DLD1 (cell line): ENCODE data around the gene NUTM2F.
"Not testable (repeated sequence)": the region's sequence is repeated elsewhere in the genome, so short reads cannot be mapped to it uniquely, and the experiment has no call there.

Source experiments
- in situ Hi-C: cut with HindIII; loops from 2 replicates; pipeline ENCODE4 v1.10.0; 2017; ENCODE audit warnings: low sequenced_read_pairs

Gene NUTM2F, protein sequence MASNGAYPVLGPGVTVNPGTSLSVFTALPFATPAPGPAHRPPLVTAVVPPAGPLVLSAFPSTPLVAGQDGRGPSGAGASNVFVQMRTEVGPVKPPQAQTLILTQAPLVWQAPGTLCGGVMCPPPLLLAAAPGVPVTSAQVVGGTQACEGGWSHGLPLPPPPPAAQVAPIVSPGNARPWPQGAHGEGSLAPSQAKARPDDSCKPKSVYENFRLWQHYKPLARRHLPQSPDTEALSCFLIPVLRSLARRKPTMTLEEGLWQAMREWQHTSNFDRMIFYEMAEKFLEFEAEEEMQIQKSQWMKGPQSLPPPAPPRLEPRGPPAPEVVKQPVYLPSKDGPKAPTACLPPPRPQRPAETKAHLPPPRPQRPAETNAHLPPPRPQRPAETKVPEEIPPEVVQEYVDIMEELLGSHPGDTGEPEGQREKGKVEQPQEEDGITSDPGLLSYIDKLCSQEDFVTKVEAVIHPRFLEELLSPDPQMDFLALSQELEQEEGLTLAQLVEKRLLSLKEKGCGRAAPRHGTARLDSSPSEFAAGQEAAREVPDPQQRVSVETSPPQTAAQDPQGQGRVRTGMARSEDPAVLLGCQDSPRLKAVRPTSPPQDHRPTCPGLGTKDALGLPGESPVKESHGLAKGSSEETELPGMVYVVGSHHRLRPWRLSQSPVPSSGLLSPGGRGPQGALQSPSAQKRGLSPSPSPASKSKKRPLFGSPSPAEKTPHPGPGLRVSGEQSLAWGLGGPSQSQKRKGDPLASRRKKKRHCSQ

GRCh38 chr9:94328544-94328943 is at the start of gene NUTM2F:
NUTM2F (minus strand) TSS chr9:94328644; CDS start chr9:94328623, 21 bp downstream.
- in situ Hi-C loops, result not testable (repeated sequence)

DNA sequence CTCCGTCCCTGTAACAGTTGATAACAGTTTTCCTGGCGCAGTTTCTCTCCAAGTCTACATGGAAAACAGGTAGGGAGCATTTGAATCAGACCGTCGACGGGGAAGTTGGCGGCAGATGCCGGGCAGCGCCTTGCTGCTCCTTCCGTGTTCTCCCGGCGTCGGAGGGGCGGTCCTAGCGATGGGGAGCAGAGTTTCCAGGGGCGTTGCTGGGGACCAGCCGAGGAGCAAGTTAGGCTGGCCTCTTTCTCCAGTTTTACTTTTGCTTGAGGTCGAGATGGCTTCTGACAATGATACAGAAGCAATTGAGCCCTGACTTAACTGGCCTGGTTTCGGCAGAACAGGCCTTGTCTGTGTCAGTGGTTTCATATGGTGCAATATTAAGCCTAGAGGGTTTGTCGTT is 46.8 kb upstream of the NUTM2F start:
- in situ Hi-C loops, result not testable (repeated sequence)

GRCh38 chr9:94374176-94375056 is 46.0 kb upstream of the NUTM2F start:
- in situ Hi-C loops, result not testable (repeated sequence)

- in situ Hi-C loops, result not testable (repeated sequence)
These were observed 45.3 kb upstream of the NUTM2F start for GRCh38 chr9:94373779-94374175.

DNA sequence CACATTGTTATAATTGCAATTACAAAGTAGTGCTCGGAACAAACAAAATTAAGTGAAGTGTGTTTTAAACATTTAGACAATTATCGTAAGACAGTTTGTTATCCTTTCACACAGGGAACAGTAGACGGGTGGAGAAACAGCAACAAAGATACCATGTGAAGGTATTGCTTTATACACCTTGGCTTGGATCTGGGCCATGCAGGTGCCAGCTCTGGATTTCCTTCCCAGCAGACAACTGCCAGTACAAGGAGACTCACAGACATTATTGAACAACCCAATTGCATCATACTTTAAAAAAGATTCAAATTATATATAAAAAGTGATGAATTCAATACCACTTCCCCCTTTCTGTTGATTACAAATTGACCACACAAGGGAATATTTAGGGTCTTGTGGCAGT is 41.8 kb upstream of the NUTM2F start:
- in situ Hi-C loops, result not testable (repeated sequence)

GRCh38 chr9:94364093-94364614 is 35.7 kb upstream of the NUTM2F start:
- in situ Hi-C loops, result not testable (repeated sequence)

DNA sequence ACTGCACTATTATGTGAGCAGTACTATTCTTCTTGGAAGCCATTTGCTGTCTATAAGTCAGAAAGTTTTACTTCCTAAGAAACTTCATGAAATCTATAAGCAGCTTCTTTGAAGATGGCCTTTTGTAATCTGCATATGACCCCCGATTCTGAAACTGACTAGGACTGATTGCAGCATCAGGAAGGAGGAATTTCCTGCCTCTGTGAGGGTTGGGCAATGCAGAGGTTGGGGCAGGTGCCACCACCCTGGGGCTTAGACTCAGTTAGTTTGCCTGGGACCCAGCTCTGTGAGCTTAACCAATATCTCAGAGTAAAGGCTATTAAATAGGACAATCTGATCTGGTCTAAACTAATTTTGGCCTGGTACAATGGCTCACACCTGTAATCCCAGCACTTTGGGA is 28.7 kb upstream of the NUTM2F start:
- in situ Hi-C loops, result not testable (repeated sequence)

DNA sequence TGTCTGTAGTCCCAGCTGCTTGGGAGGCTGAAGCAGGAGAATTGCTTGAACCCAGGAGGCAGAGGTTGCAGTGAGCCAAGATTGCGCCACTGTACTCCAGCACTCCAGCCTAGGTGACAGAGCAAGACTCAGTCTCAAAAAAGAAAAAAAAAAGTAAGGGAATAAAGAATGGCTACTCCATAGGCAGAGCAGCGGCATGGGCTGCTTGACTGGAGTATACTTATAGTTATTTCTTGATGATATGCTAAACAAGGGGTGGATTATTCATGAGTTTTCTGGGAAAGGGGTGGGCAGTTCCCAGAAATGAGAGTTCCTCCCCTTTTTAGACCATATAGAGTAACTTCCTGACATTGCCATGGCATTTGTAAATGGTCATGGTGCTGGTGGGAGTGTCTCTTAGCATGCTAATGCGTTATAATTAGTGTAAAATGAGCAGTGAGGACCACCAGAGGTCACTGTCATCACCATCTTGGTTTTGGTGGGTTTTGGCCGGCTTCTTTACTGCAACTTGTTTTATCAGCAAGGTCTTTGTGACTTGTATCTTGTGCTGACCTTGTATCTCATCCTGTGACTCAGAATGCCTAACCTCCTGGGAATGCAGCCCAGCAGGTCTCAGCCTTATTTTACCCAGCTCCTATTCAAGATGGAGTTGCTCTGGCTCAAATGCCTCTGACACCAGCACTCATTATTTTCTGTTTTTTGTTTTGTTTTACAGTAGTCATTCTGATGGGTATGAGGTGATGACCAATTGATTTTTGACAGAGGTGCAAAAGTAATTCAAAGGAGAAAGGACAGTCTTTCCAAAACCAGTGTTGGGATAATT is 23.7 kb upstream of the NUTM2F start:
- in situ Hi-C loops, result not testable (repeated sequence)

- in situ Hi-C loops, result not testable (repeated sequence)
These were observed 20.3 kb upstream of the NUTM2F start for GRCh38 chr9:94348754-94349153.

DNA sequence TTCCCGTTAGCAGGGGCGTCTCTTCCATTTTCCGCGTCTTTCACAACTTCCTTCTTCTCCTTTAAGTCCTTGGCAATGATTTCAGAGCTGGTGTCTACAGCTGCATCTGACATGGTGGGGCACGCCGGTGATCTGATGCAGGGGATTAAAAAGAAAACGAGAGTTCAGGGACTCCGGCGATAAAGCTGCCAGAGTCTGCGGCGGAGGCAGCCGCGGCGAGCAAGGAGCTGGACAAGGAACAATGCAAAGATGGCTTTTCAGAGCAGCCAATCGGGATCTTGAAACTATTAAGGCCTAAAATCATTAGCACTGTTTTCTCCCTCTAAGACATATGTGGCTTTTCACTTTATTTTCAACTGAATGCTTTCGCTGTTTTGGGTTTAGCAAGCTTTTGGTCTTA is 19.0 kb upstream of the NUTM2F start:
- in situ Hi-C loops, result not testable (repeated sequence)

- in situ Hi-C loops, result not testable (repeated sequence)
These were observed 13.3 kb upstream of the NUTM2F start for GRCh38 chr9:94341703-94342102.

GRCh38 chr9:94340750-94341149 is 12.3 kb upstream of the NUTM2F start:
- in situ Hi-C loops, result not testable (repeated sequence)

GRCh38 chr9:94339657-94340056 is 11.2 kb upstream of the NUTM2F start:
- in situ Hi-C loops, result not testable (repeated sequence)

DNA sequence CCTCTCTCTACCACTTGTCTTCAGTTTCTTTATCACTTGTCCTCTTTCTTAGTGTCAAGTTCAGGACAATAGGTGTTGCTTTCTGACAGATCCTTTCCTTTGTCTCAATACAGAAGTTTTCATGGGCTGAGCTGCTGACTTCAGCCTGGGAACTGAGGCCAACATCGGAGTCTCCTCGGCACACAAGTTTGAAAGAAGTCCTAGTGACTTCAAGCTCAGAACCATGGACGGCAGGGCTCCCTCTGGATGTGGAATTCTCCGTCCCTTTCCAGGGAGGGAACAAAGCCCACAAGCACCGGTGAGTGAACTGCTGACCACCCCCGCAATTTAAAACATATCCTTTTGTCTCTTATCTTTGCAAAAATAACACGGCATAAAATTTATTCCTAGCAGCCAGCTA is 10.3 kb upstream of the NUTM2F start:
- in situ Hi-C loops, result not testable (repeated sequence)

DNA sequence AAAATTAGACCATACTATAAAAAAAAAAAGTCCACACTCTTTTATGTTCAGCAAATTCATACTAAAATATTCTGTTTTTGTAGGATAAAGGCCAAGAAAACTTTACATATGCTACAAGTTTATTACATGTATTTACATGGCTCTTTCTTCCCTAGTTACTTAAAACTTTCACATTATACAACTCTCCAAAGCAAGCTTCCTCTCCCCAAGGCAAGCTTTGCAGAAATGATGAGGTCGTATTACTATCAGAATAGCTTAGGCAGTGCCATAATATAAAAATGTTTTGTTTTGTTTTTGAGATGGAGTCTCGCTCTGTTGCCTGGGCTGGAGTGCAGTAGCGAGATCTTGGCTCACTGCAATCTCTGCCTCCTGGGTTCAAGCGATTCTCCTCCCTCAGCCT is 8.0 kb upstream of the NUTM2F start:
- in situ Hi-C loops, result not testable (repeated sequence)

GRCh38 chr9:94325583-94325982 is 2.9 kb downstream of the NUTM2F start:
- in situ Hi-C loops, result not testable (repeated sequence)

- in situ Hi-C loops, result not testable (repeated sequence)
These were observed 5.2 kb downstream of the NUTM2F start for GRCh38 chr9:94323153-94323798.

GRCh38 chr9:94322342-94322940 is 6.0 kb downstream of the NUTM2F start:
- in situ Hi-C loops, result not testable (repeated sequence)
